LNCaP clone FGC (cell line): ENCODE data around the gene LTA4H.

ENCODE experiments used
- DNase-seq: peaks from one replicate; pipeline ENCODE4 v3.0.0-alpha.2; 2011; ENCODE audit warnings: low read depth
- H3K4me3 ChIP-seq: 2 replicates; pipeline ENCODE4 v1.5.1; 2011; ENCODE audit warnings: mild to moderate bottlenecking, low read depth, low read length, control low read depth
- CTCF ChIP-seq: IDR thresholded peaks from 2 replicates; pipeline ENCODE4 v1.5.1; 2012; ENCODE audit warnings: mild to moderate bottlenecking; ENCODE audit not compliant: control insufficient read depth, insufficient read depth; ENCODE audit errors: extremely low read depth

LTA4H gene

GRCh38 chr12:96064966-96065365 lies 29.6 kb upstream of the LTA4H start:
- no peak for TF ChIP-seq CTCF

GRCh38 chr12:96064271-96064670 lies 28.9 kb upstream of the LTA4H start:
- TF ChIP-seq CTCF = no peak
- DNase-seq = no peak

More at GRCh38 chr12:96064966-96065365, 29.6 kb upstream of the LTA4H start:
- DNase-seq = no peak
- no peak overlapping the region for H3K4me3 ChIP-seq

GRCh38 chr12:96063046-96063445 lies 27.7 kb upstream of the LTA4H start:
- DNase-seq = no peak
- H3K4me3 ChIP-seq = no peak overlapping the region
- TF ChIP-seq CTCF = no peak

More at GRCh38 chr12:96064271-96064670, 28.9 kb upstream of the LTA4H start:
- no peak overlapping the region for H3K4me3 ChIP-seq

- DNase-seq = no peak
- TF ChIP-seq CTCF = peak; percentile 83
- no peak overlapping the region for H3K4me3 ChIP-seq
Measured at GRCh38 chr12:96061864-96062453, 26.6 kb upstream of the LTA4H start.

GRCh38 chr12:96061323-96061722 lies 25.9 kb upstream of the LTA4H start:
- no peak overlapping the region for H3K4me3 ChIP-seq

GRCh38 chr12:96060041-96060440 lies 24.7 kb upstream of the LTA4H start:
- H3K4me3 ChIP-seq = no peak overlapping the region
- DNase-seq = no peak
- no peak for TF ChIP-seq CTCF

More at GRCh38 chr12:96061323-96061722, 25.9 kb upstream of the LTA4H start:
- TF ChIP-seq CTCF = no peak
- no peak for DNase-seq

- no peak overlapping the region for H3K4me3 ChIP-seq
- DNase-seq = no peak
- TF ChIP-seq CTCF = no peak
Measured at GRCh38 chr12:96057986-96058553, 22.7 kb upstream of the LTA4H start.
